VCaP (cell line): ENCODE measurements around the gene NHSL1.

Experiments used
- H3K27ac ChIP-seq: fragments of 450-650 bp; 2 replicates; pipeline ENCODE4 v1.5.1; 2017
- CTCF ChIP-seq: fragments of 450-650 bp; conservative IDR thresholded peaks from 2 replicates; pipeline ENCODE4 v1.5.1; 2017; ENCODE audit warnings: mild to moderate bottlenecking, moderate library complexity

The NHSL1 gene

GRCh38 chr6:138499303-138500018 lies at the start of gene NHSL1:
TSS of gene NHSL1 (minus strand) at chr6:138499494. CDS start at chr6:138499290, 204 bp downstream.
- peak within 1 kb of the TSS; percentile 3; the same call in 1 of the 2 replicates for H3K27ac ChIP-seq
- no peak for TF ChIP-seq CTCF

- no peak overlapping the region for H3K27ac ChIP-seq
- no peak for TF ChIP-seq CTCF
These were observed 47.5 kb upstream of the NHSL1 start for GRCh38 chr6:138546733-138547185.

DNA sequence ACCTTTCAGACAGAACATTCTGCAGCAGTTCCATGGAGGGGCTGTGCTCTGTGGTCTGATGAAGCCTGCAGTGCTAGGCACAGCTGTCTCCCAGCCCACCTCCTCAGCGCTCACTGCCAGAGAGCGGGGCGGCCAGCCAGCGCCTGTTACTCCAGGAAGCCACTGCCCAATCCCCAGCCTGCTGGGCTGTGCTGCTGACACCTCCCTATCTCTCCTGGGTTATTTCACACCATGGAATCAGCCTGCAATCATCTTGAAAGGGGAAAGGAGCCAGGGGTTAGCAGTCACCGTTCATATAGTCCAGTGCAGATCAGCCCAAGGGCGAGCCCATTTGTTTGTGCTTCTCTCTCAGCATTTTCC lies 46.3 kb upstream of the NHSL1 start:
- no peak overlapping the region for H3K27ac ChIP-seq
- no peak for TF ChIP-seq CTCF

- no peak for TF ChIP-seq CTCF
- no peak overlapping the region for H3K27ac ChIP-seq
These were observed 45.2 kb upstream of the NHSL1 start for GRCh38 chr6:138544501-138544900.

GRCh38 chr6:138543657-138544056 lies 44.4 kb upstream of the NHSL1 start:
- no peak overlapping the region for H3K27ac ChIP-seq
- TF ChIP-seq CTCF = no peak

DNA sequence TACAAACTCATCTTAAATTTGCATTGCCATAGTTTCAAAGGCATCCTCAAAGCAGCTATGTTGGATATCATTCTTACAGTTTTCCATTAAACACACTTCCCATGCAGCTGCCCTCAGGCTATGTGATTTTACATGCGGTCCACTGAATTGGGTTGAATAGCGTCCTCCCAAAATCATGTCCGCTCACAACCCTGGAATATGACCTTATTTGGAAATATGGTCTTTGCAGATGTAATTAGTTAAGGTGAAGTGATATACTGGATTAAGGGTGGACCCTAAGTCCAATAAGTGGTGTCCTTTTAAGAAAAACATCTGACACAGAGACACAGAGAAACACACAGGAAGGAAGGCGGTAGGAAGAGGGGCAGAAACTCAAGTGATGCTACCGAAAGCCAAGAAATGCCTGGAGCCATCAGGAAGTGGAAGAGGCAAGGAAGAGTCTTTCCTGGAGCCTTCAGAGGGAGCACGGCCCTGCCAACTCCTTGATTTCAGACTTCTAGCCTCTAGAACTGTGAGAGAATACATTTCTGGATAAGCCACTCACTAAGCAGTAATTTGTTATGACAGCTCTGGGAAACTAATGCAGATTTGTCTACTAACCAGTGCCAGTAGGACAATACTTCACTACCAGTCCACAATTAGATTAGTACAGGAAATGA lies 42.7 kb upstream of the NHSL1 start:
- no peak for TF ChIP-seq CTCF
- no peak overlapping the region for H3K27ac ChIP-seq

- no peak for TF ChIP-seq CTCF
- H3K27ac ChIP-seq = no peak overlapping the region
These were observed 41.2 kb upstream of the NHSL1 start for GRCh38 chr6:138540468-138540867.
